OCI-LY7 (cell line): ENCODE results near the gene FAM89B.

Experiments used
- EZH2phosphoT487 ChIP-seq: fragments of 200-600 bp; sonication (generic); IDR thresholded peaks from 2 replicates; pipeline ENCODE4 v1.6.1; 2018; ENCODE audit warnings: low read depth, borderline replicate concordance, mild to moderate bottlenecking, mixed run types, antibody characterized with exemption, low read length, moderate library complexity, mixed read lengths
- TF ChIP-seq, protein P1 (sequence below): fragments of 200-600 bp; sonication (generic); conservative IDR thresholded peaks from 2 replicates; pipeline ENCODE4 v1.5.1; 2014; ENCODE audit warnings: mild to moderate bottlenecking, antibody characterized with exemption, low read length, moderate library complexity, mixed read lengths

DNA sequence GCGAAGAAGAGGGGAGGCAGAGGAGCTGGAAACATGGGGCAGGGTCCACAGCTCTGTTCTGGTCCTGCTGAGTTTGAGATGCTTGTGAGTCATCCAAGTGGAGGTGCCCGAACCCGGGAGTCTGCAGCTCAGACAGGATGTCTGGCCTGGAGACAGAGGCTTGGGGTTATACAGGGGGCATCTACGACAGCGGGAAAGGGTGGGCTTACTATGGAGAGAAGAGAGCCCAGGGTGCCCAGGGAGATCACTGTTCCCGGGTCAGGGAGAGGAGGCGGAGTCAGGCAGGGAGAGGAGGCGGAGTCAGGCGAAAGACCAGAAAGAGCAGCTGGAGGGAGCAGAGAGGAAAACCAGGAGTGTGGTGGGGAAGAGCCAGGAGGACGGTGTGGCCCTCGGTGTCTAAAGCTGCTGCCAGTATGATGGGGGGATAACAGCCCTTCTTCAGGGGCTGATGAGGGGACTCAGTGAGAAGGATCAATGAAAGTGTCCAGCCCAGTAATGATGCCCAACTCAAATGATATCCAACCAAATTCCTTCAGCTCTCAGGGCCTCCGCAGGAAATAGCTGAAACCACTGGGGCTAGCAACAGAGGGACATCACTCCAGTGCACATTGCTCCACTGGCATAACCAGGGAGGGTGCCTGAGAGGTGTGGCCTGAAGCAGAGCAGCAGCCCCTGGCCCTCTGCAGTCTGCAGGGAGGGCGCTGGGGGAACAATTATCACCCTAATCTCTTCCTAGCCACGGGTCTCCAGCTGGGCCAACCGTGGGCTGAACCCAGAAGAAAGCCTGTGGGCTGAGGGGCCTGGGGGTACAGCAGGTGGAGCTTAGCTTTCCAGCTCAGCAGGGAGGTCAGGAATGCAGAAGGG lies 11.6 kb upstream of the FAM89B start:
- TF ChIP-seq, protein P1, sequence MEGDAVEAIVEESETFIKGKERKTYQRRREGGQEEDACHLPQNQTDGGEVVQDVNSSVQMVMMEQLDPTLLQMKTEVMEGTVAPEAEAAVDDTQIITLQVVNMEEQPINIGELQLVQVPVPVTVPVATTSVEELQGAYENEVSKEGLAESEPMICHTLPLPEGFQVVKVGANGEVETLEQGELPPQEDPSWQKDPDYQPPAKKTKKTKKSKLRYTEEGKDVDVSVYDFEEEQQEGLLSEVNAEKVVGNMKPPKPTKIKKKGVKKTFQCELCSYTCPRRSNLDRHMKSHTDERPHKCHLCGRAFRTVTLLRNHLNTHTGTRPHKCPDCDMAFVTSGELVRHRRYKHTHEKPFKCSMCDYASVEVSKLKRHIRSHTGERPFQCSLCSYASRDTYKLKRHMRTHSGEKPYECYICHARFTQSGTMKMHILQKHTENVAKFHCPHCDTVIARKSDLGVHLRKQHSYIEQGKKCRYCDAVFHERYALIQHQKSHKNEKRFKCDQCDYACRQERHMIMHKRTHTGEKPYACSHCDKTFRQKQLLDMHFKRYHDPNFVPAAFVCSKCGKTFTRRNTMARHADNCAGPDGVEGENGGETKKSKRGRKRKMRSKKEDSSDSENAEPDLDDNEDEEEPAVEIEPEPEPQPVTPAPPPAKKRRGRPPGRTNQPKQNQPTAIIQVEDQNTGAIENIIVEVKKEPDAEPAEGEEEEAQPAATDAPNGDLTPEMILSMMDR = no peak
- TF ChIP-seq EZH2phosphoT487 = no peak
